Esophagus muscularis mucosa (tissue), 3 donors: Measurements from ENCODE around the gene GPC1.

Source experiments
- POLR2AphosphoS5 ChIP-seq, 2 donors: sonication (generic); formaldehyde crosslinking; IDR thresholded peaks; one replicate each; pipeline ENCODE4 v1.6.1; 2017; ENCODE audit warnings: antibody characterized with exemption in 2 of 2
- TF ChIP-seq, protein P1 (sequence below), 3 experiments: fragments of 200-600 bp in 2 of 3; fragments of 450-650 bp in 1 of 3; sonication (generic) in 2 of 3; IDR thresholded peaks; one replicate each; pipeline ENCODE4 v1.5.1; 2017 to 2019; ENCODE audit warnings: antibody characterized with exemption in 3 of 3, mild to moderate bottlenecking in 2 of 3, moderate library complexity in 1 of 3

DNA sequence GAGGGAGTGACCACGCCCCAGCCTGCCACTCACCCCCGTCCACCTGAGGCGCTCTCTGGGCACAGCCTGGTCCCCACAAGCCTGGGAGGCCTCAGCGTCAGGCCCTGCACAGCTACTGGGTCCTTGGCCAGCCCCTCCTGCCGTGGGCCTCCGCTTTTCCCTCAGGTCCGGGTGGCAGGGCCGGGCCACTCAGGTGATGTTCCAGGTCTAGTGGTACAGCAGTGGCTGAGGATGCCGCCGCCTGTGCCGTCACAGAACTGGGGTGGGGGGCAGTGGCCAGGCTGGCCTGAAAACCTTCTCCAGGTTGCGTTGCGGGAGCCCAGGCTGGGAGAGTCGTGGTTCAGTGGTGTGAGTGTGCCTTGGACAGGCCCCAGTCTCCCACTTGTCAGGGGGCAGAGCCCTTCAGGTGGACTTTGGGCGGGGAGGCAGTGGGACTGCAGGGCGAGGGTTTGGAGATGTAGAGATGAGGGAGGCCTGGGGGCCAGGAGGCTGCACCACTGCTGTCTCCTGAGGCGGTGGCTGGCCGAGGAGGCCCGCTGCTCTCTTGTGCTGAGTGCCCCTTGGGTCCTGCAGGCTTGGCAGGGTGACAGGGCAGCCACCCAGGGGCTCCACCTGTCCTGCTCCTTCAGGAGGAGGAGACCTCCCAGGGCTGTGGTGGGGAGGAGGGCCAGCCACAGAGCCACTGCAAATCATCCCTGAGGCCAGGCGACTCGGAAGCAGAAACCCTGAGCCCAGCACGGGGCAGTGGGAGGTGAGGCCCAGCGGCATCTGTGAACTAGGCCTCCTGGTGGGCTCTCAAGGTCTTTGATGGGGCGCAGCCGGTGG lies 7.6 kb downstream of the GPC1 start:
- no peak for TF ChIP-seq POLR2AphosphoS5 (IDR thresholded peaks at IDR 0.05)
- TF ChIP-seq, protein P1, sequence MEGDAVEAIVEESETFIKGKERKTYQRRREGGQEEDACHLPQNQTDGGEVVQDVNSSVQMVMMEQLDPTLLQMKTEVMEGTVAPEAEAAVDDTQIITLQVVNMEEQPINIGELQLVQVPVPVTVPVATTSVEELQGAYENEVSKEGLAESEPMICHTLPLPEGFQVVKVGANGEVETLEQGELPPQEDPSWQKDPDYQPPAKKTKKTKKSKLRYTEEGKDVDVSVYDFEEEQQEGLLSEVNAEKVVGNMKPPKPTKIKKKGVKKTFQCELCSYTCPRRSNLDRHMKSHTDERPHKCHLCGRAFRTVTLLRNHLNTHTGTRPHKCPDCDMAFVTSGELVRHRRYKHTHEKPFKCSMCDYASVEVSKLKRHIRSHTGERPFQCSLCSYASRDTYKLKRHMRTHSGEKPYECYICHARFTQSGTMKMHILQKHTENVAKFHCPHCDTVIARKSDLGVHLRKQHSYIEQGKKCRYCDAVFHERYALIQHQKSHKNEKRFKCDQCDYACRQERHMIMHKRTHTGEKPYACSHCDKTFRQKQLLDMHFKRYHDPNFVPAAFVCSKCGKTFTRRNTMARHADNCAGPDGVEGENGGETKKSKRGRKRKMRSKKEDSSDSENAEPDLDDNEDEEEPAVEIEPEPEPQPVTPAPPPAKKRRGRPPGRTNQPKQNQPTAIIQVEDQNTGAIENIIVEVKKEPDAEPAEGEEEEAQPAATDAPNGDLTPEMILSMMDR (IDR thresholded peaks at IDR 0.05): no peak
